ENCODE measurements around the gene GCC2.
A peak's percentile ranks its signal among the peaks of the same experiment; 100 is the strongest.
"Not testable (repeated sequence)": the region's sequence is repeated elsewhere in the genome, so short reads cannot be mapped to it uniquely, and the experiment has no call there.

GCC2 gene

GRCh38 chr2:108448678-108449409, at the start of gene GCC2:
Gene GCC2, plus strand, starts transcription at chr2:108449206. Its CDS starts 69 bp downstream, at chr2:108449275.
- peak; percentile 96 for DNase-seq

GRCh38 chr2:108399479-108399878, 49.5 kb upstream of the GCC2 start:
- no peak for DNase-seq

- DNase-seq, result no peak
These were observed 47.2 kb upstream of the GCC2 start for GRCh38 chr2:108401800-108402199.

- no peak for DNase-seq
These were observed 45.5 kb upstream of the GCC2 start for GRCh38 chr2:108403494-108403893.

GRCh38 chr2:108404784-108405397, 44.1 kb upstream of the GCC2 start:
- no peak for DNase-seq

GRCh38 chr2:108407864-108408729, 40.9 kb upstream of the GCC2 start:
- no peak for DNase-seq

GRCh38 chr2:108409768-108410167, 39.2 kb upstream of the GCC2 start:
- no peak for DNase-seq

GRCh38 chr2:108412995-108413710, 35.9 kb upstream of the GCC2 start:
- DNase-seq, result no peak

GRCh38 chr2:108413711-108414095, 35.3 kb upstream of the GCC2 start:
- DNase-seq, result no peak

GRCh38 chr2:108414256-108414876, 34.6 kb upstream of the GCC2 start:
- DNase-seq, result no peak

GRCh38 chr2:108414945-108415344, 34.1 kb upstream of the GCC2 start:
- DNase-seq, result no peak

GRCh38 chr2:108417254-108417653, 31.8 kb upstream of the GCC2 start:
- DNase-seq, result no peak

- DNase-seq, result no peak
These were observed 30.6 kb upstream of the GCC2 start for GRCh38 chr2:108418416-108418815.

GRCh38 chr2:108423067-108423466, 25.9 kb upstream of the GCC2 start:
- no peak for DNase-seq

- DNase-seq, result no peak
These were observed 25.3 kb upstream of the GCC2 start for GRCh38 chr2:108423502-108424251.

- no peak for DNase-seq
These were observed 20.6 kb upstream of the GCC2 start for GRCh38 chr2:108428286-108429009.

- not testable (repeated sequence) for DNase-seq
These were observed 13.4 kb upstream of the GCC2 start for GRCh38 chr2:108435578-108435977.

- no peak for DNase-seq
These were observed 12.0 kb upstream of the GCC2 start for GRCh38 chr2:108436976-108437375.

- DNase-seq, result no peak
These were observed 7.3 kb upstream of the GCC2 start for GRCh38 chr2:108441712-108442111.

- DNase-seq, result no peak
These were observed 3.8 kb upstream of the GCC2 start for GRCh38 chr2:108444941-108445840.

Measured in activated CD4-positive, alpha-beta T cell treated with anti-CD3 and anti-CD28 coated beads, Interleukin-2, amount 50 U/mL, for 16 hours (primary cell).